GM21515 (cell line): ENCODE results near the gene TMEM87B.
"Not testable (repeated sequence)": the region's sequence is repeated elsewhere in the genome, so short reads cannot be mapped to it uniquely, and the experiment has no call there.

ENCODE experiments used
- ATAC-seq: cut with Tn5 transposase; IDR thresholded peaks from one replicate; pipeline ENCODE4 v1.9.1; 2021; ENCODE audit not compliant: unreplicated experiment

The TMEM87B gene

GRCh38 chr2:112113354-112113753 is 58.3 kb downstream of the TMEM87B start:
- ATAC-seq: not testable (repeated sequence)

- ATAC-seq: no peak
Measured at GRCh38 chr2:112118148-112118547, 63.1 kb downstream of the TMEM87B start.

GRCh38 chr2:112121682-112122254 is 66.7 kb downstream of the TMEM87B start:
- no peak for ATAC-seq

GRCh38 chr2:112129060-112129459 is 74.0 kb downstream of the TMEM87B start:
- no peak for ATAC-seq

GRCh38 chr2:112133344-112133743 is 78.3 kb downstream of the TMEM87B start:
- no peak for ATAC-seq

- no peak for ATAC-seq
Measured at GRCh38 chr2:112134120-112134519, 79.1 kb downstream of the TMEM87B start.

- ATAC-seq: no peak
Measured at GRCh38 chr2:112136096-112136495, 81.0 kb downstream of the TMEM87B start.

- ATAC-seq: no peak
Measured at GRCh38 chr2:112137516-112138158, 82.6 kb downstream of the TMEM87B start.

- ATAC-seq: no peak
Measured at GRCh38 chr2:112138159-112139032, 83.3 kb downstream of the TMEM87B start, which contains the start of gene FBLN7. TSS of gene FBLN7 (plus strand) at chr2:112138385. CDS start at chr2:112138656, 271 bp downstream.

- not testable (repeated sequence) for ATAC-seq
Measured at GRCh38 chr2:112139033-112139614, 84.1 kb downstream of the TMEM87B start.

GRCh38 chr2:112139661-112140204 is 84.7 kb downstream of the TMEM87B start:
- ATAC-seq: not testable (repeated sequence)

GRCh38 chr2:112140205-112140802 is 85.2 kb downstream of the TMEM87B start:
- no peak for ATAC-seq

- ATAC-seq: no peak
Measured at GRCh38 chr2:112140899-112141625, 86.0 kb downstream of the TMEM87B start.

- no peak for ATAC-seq
Measured at GRCh38 chr2:112141626-112142007, 86.5 kb downstream of the TMEM87B start.

GRCh38 chr2:112142525-112143078 is 87.5 kb downstream of the TMEM87B start:
- ATAC-seq: no peak

- no peak for ATAC-seq
Measured at GRCh38 chr2:112143150-112143549, 88.1 kb downstream of the TMEM87B start.

GRCh38 chr2:112144966-112145365 is 89.9 kb downstream of the TMEM87B start:
- ATAC-seq: no peak

- no peak for ATAC-seq
Measured at GRCh38 chr2:112147382-112148168, 92.5 kb downstream of the TMEM87B start.

- no peak for ATAC-seq
Measured at GRCh38 chr2:112148477-112148876, 93.4 kb downstream of the TMEM87B start.
